ENCODE data around the gene USP3. TPM values are rescaled to one million over a fixed set of nuclear protein-coding genes. Genes with fewer than 3 reads are reported as not detected.

The USP3 gene
- total RNA-seq, 4 donors from 2014 or later, result 40.4 to 66.2 (median 56.0) TPM

DNA sequence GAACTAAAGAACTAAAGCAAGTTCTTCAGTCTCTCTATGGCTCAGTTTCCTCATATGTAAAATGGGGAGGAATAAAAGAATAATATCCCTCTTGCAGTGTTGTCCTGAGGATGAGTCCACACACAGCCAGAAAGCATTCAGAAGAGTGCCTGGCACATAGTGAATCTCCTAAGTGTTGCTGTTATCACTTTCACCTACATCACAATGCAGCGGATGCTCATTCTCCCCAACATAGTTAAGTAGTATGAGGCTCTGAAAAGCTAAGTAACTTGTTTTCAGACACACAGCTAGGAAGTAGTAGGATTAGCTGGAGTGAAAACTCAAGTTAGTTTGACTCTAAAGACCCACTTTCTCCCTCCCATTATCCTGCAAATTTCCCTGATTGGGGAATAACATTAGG is 9.1 kb upstream of the USP3 start:
- ATAC-seq (ENCODE audit: low FRiP score) (no peak), DNase-seq (ENCODE audit: low spot score) (no peak)
- TF ChIP-seq, protein P1, sequence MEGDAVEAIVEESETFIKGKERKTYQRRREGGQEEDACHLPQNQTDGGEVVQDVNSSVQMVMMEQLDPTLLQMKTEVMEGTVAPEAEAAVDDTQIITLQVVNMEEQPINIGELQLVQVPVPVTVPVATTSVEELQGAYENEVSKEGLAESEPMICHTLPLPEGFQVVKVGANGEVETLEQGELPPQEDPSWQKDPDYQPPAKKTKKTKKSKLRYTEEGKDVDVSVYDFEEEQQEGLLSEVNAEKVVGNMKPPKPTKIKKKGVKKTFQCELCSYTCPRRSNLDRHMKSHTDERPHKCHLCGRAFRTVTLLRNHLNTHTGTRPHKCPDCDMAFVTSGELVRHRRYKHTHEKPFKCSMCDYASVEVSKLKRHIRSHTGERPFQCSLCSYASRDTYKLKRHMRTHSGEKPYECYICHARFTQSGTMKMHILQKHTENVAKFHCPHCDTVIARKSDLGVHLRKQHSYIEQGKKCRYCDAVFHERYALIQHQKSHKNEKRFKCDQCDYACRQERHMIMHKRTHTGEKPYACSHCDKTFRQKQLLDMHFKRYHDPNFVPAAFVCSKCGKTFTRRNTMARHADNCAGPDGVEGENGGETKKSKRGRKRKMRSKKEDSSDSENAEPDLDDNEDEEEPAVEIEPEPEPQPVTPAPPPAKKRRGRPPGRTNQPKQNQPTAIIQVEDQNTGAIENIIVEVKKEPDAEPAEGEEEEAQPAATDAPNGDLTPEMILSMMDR (IDR thresholded peaks at IDR 0.05), result no peak

DNA sequence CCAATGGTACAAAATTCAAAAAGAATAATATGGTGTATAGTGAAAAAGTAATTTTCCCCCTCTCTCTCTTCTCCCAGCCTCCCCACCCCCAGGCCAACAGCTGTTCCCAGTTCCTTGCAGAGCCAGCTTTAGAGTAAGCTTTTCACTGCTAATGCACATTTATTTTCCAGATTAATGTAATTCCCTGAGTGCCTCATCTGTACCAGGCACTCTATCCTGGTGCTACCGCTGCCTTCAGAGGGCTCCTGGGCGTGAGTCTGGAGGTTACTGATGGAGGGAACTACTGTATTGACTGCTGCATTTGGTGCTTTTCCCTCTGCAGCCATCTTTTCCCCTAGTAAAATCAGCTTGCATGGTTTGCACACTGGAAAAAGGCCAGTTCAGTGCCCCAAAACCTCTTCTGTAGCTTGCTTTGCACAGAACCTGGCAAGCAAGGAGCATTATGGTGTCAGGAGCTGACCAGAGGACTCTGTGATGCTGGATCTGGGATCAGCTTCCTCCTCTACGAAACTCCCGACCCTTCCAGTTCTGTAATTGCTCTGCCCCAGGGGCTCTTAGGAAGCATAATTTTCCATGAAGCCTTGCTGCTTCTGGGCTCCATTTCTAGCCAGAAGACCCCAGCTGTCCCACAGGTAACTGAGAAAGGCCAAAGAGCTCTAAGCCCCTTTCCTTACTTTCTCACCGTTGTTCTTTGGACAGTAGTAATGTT is 8.5 kb upstream of the USP3 start:
- ATAC-seq (ENCODE audit: low FRiP score), result no peak
- no peak for DNase-seq (ENCODE audit: low spot score)
- TF ChIP-seq, protein P1 (IDR thresholded peaks at IDR 0.05), result no peak

DNA sequence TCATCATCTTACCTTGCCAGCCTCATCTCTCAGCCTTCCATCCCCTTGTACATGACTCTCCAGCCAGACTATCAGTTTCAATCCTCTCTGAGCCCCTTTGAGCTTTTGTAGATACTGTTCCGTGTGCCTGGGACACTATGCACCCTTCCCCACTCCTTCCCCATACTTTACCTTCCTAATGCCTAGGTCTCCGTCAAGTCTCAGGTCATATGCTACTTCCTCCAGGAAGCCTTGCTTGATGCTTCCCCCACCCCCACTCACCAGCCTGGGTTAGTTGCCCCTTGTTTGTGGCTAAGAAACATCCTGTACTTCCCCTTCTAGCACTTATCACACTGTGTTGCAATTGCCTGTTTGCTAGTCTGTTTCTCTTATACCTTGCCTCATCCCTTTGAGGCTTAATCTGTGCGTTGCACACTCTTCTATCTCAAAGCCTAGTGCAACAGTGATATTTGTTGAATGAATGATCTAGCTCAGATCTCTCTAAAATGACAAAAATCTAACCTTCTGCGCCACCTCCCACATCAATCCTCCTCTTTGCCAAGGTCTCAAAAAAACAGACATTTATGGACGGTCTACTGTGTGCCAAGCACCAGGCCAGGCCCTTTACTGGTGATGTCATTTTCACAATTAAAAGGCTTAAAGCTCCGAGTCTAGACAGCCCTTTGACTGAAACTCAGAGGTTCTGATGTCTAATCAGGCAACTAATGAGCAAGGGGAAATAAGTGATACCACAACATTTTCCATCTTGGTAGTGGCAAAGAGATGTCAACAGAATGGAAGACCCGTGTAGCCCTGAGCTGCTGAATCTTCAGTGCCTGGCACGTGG is 6.5 kb upstream of the USP3 start:
- TF ChIP-seq, protein P1 (IDR thresholded peaks at IDR 0.05), result no peak
- ATAC-seq (ENCODE audit: low FRiP score) (no peak), DNase-seq (ENCODE audit: low spot score) (no peak)

DNA sequence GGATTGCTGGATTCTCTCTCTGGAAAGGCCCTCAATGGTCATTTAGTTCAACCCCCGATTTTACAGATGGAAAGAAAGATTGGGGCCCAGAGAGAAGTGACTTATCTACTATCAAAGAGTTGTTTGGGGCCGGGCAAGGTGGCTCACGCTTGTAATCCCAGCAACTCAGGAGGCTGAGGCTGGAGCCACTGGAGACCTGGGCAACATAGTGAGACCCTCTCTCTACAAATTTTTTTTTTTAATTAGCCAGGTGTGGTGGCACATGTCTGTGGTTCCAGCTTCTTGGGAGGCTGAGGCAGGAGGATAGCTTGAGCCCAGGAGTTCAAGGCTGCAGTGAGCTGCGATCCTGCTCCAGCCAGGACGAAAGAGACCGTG is 5.2 kb upstream of the USP3 start:
- ATAC-seq (ENCODE audit: low FRiP score), result no peak
- TF ChIP-seq, protein P1 (IDR thresholded peaks at IDR 0.05), result no peak
- DNase-seq (ENCODE audit: low spot score), result no peak

DNA sequence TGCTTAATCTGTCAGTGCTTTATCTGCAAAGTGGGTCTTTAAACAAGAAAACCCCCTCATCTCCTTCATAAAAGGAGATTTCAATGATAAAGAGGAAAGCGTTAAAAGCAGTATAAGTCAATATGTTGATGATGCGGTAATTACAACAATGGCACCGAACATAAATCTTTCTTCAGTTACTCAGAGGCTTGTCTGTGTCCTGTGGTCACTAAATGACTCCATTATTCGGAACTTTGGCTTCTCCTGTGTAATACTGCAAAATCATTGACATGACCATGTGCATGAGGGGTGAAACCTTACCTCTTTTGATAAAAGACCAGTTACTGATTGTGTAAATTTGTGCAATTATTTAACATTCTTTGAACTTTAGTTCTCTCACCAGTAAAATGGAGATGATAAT is 4.8 kb upstream of the USP3 start:
- ATAC-seq (ENCODE audit: low FRiP score), result no peak
- DNase-seq (ENCODE audit: low spot score), result no peak

DNA sequence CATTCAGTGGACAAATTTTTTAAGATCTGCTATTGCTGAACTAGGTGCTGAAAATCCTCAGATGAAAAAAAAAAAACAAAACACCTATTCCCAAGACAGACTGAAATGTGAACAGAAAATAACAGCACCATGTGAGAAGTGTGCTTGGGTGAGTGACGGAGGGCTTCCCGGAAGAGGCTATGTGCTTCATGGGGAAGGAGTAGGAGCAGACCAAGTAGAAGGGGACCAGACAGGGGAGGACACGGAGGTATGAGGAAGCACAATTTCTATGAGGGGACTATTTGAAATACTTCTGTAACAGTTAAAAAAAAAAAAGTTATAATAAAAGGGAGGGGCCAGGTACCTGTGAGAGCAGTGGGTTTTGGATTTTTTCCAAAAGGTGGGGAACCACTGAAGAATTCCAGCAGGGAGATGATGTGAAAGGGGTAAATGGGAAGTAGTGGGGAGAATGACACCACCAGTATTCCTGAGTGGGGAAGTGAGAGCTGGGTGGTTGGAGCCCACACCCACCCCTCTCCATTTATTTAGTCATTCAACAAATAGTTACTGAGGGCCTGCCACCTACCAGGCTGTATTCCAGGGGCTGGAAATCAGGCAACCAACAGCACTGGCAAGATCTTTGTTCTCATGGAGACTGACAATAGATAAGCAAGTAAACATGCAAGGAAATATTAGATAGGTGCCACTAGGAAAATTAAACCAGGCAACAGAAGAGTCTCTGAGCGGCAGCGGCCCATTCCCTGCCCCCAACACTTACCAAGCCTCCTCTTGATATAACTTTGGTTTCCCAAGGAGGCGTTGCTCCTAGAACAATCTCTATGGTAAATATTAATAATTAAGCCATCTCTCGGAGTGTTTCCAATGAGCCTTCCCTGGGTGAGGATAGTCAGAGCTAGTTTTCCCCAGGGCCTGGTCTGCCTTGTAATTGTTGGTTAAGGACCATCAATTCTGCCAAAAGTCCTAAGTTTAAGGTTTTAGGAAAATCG is 3.8 kb upstream of the USP3 start:
- no peak for DNase-seq (ENCODE audit: low spot score)
- no peak for ATAC-seq (ENCODE audit: low FRiP score)
- TF ChIP-seq, protein P1 (IDR thresholded peaks at IDR 0.05), result no peak

More for the DNA sequence above, 4.8 kb upstream of the USP3 start:
- TF ChIP-seq, protein P1 (IDR thresholded peaks at IDR 0.05), result no peak

Data from omental fat pad (tissue), 4 donors.